ENCODE measurements around the gene RNF6.

DNA sequence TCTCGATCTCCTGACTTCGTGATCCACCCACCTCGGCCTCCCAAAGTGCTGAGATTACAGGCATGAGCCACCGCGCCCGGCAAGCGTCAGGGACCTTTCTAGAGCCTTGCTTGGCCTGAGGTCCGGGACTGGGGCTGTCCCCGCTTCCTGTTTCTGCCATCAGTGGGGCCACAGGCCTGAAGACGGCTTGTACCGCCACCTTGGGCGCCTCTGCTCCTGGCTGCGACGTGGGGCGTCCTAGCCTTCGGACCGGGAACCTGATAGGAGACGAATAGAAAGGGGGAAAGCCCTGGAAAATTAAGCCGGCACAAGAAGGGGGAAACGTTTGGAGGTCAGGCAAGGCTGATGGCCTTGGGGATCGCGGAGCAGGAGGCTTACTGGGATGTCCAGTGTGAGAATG lies 35.1 kb downstream of the RNF6 start:
- TF ChIP-seq FOS (IDR thresholded peaks at IDR 0.05; ENCODE audit: borderline replicate concordance, extremely low read depth, insufficient read length), result no peak
- no peak for TF ChIP-seq EZH2 (IDR thresholded peaks at IDR 0.05; ENCODE audit: borderline replicate concordance, control insufficient read depth, low read depth, low read length)
- TF ChIP-seq SMC3 (IDR thresholded peaks at IDR 0.05; ENCODE audit: borderline replicate concordance, low read length), result no peak
- TF ChIP-seq CREM (IDR thresholded peaks at IDR 0.05; ENCODE audit: low read depth), result no peak
- no peak for TF ChIP-seq POLR2AphosphoS5 (IDR thresholded peaks at IDR 0.05; ENCODE audit: low read length)
- TF ChIP-seq, protein P1, sequence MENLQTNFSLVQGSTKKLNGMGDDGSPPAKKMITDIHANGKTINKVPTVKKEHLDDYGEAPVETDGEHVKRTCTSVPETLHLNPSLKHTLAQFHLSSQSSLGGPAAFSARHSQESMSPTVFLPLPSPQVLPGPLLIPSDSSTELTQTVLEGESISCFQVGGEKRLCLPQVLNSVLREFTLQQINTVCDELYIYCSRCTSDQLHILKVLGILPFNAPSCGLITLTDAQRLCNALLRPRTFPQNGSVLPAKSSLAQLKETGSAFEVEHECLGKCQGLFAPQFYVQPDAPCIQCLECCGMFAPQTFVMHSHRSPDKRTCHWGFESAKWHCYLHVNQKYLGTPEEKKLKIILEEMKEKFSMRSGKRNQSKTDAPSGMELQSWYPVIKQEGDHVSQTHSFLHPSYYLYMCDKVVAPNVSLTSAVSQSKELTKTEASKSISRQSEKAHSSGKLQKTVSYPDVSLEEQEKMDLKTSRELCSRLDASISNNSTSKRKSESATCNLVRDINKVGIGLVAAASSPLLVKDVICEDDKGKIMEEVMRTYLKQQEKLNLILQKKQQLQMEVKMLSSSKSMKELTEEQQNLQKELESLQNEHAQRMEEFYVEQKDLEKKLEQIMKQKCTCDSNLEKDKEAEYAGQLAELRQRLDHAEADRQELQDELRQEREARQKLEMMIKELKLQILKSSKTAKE (IDR thresholded peaks at IDR 0.05; ENCODE audit: low read depth, poor library complexity, severe bottlenecking), result no peak
- TF ChIP-seq HCFC1 (IDR thresholded peaks at IDR 0.05; ENCODE audit: low read length), result no peak
- TF ChIP-seq, protein P2, sequence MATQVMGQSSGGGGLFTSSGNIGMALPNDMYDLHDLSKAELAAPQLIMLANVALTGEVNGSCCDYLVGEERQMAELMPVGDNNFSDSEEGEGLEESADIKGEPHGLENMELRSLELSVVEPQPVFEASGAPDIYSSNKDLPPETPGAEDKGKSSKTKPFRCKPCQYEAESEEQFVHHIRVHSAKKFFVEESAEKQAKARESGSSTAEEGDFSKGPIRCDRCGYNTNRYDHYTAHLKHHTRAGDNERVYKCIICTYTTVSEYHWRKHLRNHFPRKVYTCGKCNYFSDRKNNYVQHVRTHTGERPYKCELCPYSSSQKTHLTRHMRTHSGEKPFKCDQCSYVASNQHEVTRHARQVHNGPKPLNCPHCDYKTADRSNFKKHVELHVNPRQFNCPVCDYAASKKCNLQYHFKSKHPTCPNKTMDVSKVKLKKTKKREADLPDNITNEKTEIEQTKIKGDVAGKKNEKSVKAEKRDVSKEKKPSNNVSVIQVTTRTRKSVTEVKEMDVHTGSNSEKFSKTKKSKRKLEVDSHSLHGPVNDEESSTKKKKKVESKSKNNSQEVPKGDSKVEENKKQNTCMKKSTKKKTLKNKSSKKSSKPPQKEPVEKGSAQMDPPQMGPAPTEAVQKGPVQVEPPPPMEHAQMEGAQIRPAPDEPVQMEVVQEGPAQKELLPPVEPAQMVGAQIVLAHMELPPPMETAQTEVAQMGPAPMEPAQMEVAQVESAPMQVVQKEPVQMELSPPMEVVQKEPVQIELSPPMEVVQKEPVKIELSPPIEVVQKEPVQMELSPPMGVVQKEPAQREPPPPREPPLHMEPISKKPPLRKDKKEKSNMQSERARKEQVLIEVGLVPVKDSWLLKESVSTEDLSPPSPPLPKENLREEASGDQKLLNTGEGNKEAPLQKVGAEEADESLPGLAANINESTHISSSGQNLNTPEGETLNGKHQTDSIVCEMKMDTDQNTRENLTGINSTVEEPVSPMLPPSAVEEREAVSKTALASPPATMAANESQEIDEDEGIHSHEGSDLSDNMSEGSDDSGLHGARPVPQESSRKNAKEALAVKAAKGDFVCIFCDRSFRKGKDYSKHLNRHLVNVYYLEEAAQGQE (IDR thresholded peaks at IDR 0.05; ENCODE audit: low read depth, low read length), result no peak
- TF ChIP-seq ZNF274 (IDR thresholded peaks at IDR 0.05; ENCODE audit: insufficient read depth, insufficient read length), result no peak
- TF ChIP-seq, protein P3, sequence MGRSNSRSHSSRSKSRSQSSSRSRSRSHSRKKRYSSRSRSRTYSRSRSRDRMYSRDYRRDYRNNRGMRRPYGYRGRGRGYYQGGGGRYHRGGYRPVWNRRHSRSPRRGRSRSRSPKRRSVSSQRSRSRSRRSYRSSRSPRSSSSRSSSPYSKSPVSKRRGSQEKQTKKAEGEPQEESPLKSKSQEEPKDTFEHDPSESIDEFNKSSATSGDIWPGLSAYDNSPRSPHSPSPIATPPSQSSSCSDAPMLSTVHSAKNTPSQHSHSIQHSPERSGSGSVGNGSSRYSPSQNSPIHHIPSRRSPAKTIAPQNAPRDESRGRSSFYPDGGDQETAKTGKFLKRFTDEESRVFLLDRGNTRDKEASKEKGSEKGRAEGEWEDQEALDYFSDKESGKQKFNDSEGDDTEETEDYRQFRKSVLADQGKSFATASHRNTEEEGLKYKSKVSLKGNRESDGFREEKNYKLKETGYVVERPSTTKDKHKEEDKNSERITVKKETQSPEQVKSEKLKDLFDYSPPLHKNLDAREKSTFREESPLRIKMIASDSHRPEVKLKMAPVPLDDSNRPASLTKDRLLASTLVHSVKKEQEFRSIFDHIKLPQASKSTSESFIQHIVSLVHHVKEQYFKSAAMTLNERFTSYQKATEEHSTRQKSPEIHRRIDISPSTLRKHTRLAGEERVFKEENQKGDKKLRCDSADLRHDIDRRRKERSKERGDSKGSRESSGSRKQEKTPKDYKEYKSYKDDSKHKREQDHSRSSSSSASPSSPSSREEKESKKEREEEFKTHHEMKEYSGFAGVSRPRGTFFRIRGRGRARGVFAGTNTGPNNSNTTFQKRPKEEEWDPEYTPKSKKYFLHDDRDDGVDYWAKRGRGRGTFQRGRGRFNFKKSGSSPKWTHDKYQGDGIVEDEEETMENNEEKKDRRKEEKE (IDR thresholded peaks at IDR 0.05), result no peak
- no peak for TF ChIP-seq CHD1 (IDR thresholded peaks at IDR 0.05; ENCODE audit: low read depth, low read length)
- no peak for TF ChIP-seq NR2F1 (conservative IDR thresholded peaks at IDR 0.05)
- no peak for TF ChIP-seq TCF12 (IDR thresholded peaks at IDR 0.05; ENCODE audit: low read depth, low read length)
